HepG2 (cell line): ENCODE data around the gene RDH16. TPM values are rescaled to one million over a fixed set of nuclear protein-coding genes. Genes with fewer than 3 reads are reported as not detected.

Experiments
- ATAC-seq: fragments of 200-7000 bp; cut with Tn5 transposase; 3 replicates; pipeline ENCODE4 v1.9.1; 2020; ENCODE audit warnings: mild to moderate bottlenecking, moderate library complexity
- BruUV-seq: library from RNA; stranded (reverse); fragments of 400-500 nt; replicated peaks from 2 replicates; lab custom pipeline; 2021; lab: Mats Ljungman, UMichigan
- CTCF ChIA-PET: fragments of 300-600 bp; formaldehyde crosslinking; extraction: SDS; loops from one replicate; lab custom pipeline; 2021; ENCODE audit warnings: low total read pairs, inconsistent platforms, low intra/inter-chr PET ratio; lab: Yijun Ruan, JAX
- POLR2A ChIA-PET: fragments of 350-600 bp; sonication (Branson Sonifier 250); formaldehyde crosslinking; loops from one replicate; lab custom pipeline; 2020; ENCODE audit warnings: antibody characterized with exemption, inconsistent platforms; lab: Yijun Ruan, JAX
- DNase-seq: peaks from one replicate; pipeline ENCODE4 v3.0.0-alpha.2; 2015; ENCODE audit warnings: low spot score
- FAIRE-seq: peaks from 3 replicates; lab custom pipeline; 2011; peaks lifted over from hg19 to GRCh38; lab: Jason Lieb, UNC
- H2AFZ ChIP-seq: one replicate; pipeline ENCODE4 v1.6.1; 2011; ENCODE audit warnings: low read length, inconsistent platforms
- H3K27ac ChIP-seq: fragments of 300-600 bp; 3 replicates; pipeline ENCODE4 v1.8.0; 2011; ENCODE audit warnings: mixed run types, mild to moderate bottlenecking, mixed read lengths, low read length, inconsistent platforms; ENCODE audit not compliant: insufficient read depth; ENCODE audit errors: extremely low read length
- H3K27me3 ChIP-seq, 2 experiments: fragments of 200-600 bp in 1 of 2; 2 replicates in 1 of 2; 3 replicates in 1 of 2; pipeline versions ENCODE4 v1.6.0 to v1.8.0; 2011; ENCODE audit warnings: low read length in 2 of 2, mild to moderate bottlenecking in 2 of 2, moderate library complexity in 2 of 2, inconsistent platforms in 1 of 2; ENCODE audit not compliant: insufficient read depth in 2 of 2, control insufficient read depth in 1 of 2
- H3K36me3 ChIP-seq, 2 experiments: fragments of 200-600 bp in 1 of 2; replicated peaks in 1 of 2; 2 replicates in 1 of 2; 3 replicates in 1 of 2; pipeline versions ENCODE4 v1.5.1 to v1.8.0; 2011; ENCODE audit warnings: low read length in 2 of 2, inconsistent platforms in 1 of 2; ENCODE audit not compliant: insufficient read depth in 2 of 2, control insufficient read depth in 1 of 2
- H3K4me1 ChIP-seq: 2 replicates; pipeline ENCODE4 v1.5.1; 2012; ENCODE audit warnings: low read length, inconsistent platforms; ENCODE audit not compliant: insufficient read depth
- H3K4me2 ChIP-seq: 2 replicates; pipeline ENCODE4 v1.6.0; 2011; ENCODE audit warnings: low read depth, low read length, inconsistent platforms
- H3K4me3 ChIP-seq, 3 experiments: fragments of 200-600 bp in 1 of 3; sonication (generic), shearing (Covaris generic) in 1 of 3; replicated peaks in 1 of 3; 2 replicates each; pipeline ENCODE4 v1.5.1; 2011 to 2016; ENCODE audit warnings: low read length in 3 of 3, inconsistent platforms in 2 of 3, low read depth in 2 of 3, mild to moderate bottlenecking in 2 of 3, control low read depth in 1 of 3, mixed read lengths in 1 of 3; ENCODE audit not compliant: insufficient read depth in 1 of 3
- H3K79me2 ChIP-seq: one replicate; pipeline ENCODE4 v1.6.1; 2011; ENCODE audit warnings: low read length, inconsistent platforms; ENCODE audit not compliant: insufficient read depth
- H3K9ac ChIP-seq: 2 replicates; pipeline ENCODE4 v1.6.0; 2011; ENCODE audit warnings: mild to moderate bottlenecking, low read depth, low read length, inconsistent platforms; ENCODE audit not compliant: insufficient read depth
- H3K9me3 ChIP-seq: 2 replicates; pipeline ENCODE4 v1.5.1; 2012; ENCODE audit warnings: mild to moderate bottlenecking, low read length
- H4K20me1 ChIP-seq: 2 replicates; pipeline ENCODE4 v1.6.0; 2011; ENCODE audit warnings: inconsistent platforms, mild to moderate bottlenecking, low read length, moderate library complexity; ENCODE audit not compliant: insufficient read depth
- CC2D1A ChIP-seq: sonication (generic); formaldehyde crosslinking; IDR thresholded peaks from 2 replicates; pipeline ENCODE4 v1.8.1; 2023; ENCODE audit warnings: mild to moderate bottlenecking, missing genetic modification reagents
- CHD2 ChIP-seq: IDR thresholded peaks from 2 replicates; pipeline ENCODE4 v1.6.1; 2011; ENCODE audit warnings: low read depth, low read length, improper control_type of control experiment
- ETV6 ChIP-seq: sonication (generic); formaldehyde crosslinking; conservative IDR thresholded peaks from 2 replicates; pipeline ENCODE4 v1.4.0; 2020; ENCODE audit warnings: missing genetic modification reagents
- HES4 ChIP-seq: sonication (generic); formaldehyde crosslinking; IDR thresholded peaks from 2 replicates; pipeline ENCODE4 v1.9.0; 2021; ENCODE audit warnings: mild to moderate bottlenecking, missing genetic modification reagents, borderline replicate concordance
- KLF9 ChIP-seq: IDR thresholded peaks from 2 replicates; pipeline ENCODE4 v1.6.1; 2016; ENCODE audit warnings: low read depth
- MLLT10 ChIP-seq: sonication (generic); formaldehyde crosslinking; IDR thresholded peaks from 2 replicates; pipeline ENCODE4 v1.4.0; 2020; ENCODE audit warnings: missing genetic modification reagents
- TBX3 ChIP-seq: fragments of 450-650 bp; IDR thresholded peaks from 2 replicates; pipeline ENCODE4 v1.6.1; 2017; ENCODE audit warnings: antibody characterized with exemption, mild to moderate bottlenecking, inconsistent platforms, borderline replicate concordance
- ZFP41 ChIP-seq: sonication (generic); formaldehyde crosslinking; IDR thresholded peaks from 2 replicates; pipeline ENCODE4 v1.4.0; 2020; ENCODE audit warnings: mild to moderate bottlenecking, missing genetic modification reagents, borderline replicate concordance
- ZNF205 ChIP-seq: IDR thresholded peaks from 2 replicates; pipeline ENCODE4 v1.6.1; 2018; ENCODE audit warnings: missing biosample characterization, missing genetic modification reagents
- ZNF501 ChIP-seq: sonication (generic); formaldehyde crosslinking; IDR thresholded peaks from 2 replicates; pipeline ENCODE4 v1.5.1; 2020; ENCODE audit warnings: mild to moderate bottlenecking, moderate library complexity, missing genetic modification reagents
- ZNF543 ChIP-seq: sonication (generic); formaldehyde crosslinking; IDR thresholded peaks from 2 replicates; pipeline ENCODE4 v1.4.0; 2020; ENCODE audit warnings: mild to moderate bottlenecking, missing genetic modification reagents
- ZNF552 ChIP-seq: sonication (generic); formaldehyde crosslinking; IDR thresholded peaks from 2 replicates; pipeline ENCODE4 v1.9.0; 2022; ENCODE audit warnings: missing genetic modification reagents, mild to moderate bottlenecking, borderline replicate concordance
- whole genome bisulfite sequencing: methylation state at CpG from one replicate; pipeline ENCODE4 v1.1.6; 2017; ENCODE audit warnings: low lambda C conversion rate; 5-methylcytosine and 5-hydroxymethylcytosine counted together
- in situ Hi-C: cut with HindIII; loops from 2 replicates; pipeline ENCODE4 v1.10.0; 2017; ENCODE audit warnings: low pct_unique_long_range_greater_than_20kb; ENCODE audit not compliant: extremely low pct_ligation_motif_present
- intact Hi-C: fragments of 100-400 bp; cut with micrococcal nuclease; formaldehyde crosslinking; loops from one replicate; pipeline ENCODE4 v1.10.0; 2022; ENCODE audit not compliant: unreplicated experiment
- polyA plus RNA-seq, 8 experiments: library from polyadenylated mRNA; depleted of rRNA in 3 of 8; stranded (reverse) in 7 of 8; unstranded in 1 of 8; fragments of >200 nt; fragmentation: Illumina TruSeq in 4 of 8; extraction: Trizol in 4 of 8; gene quantifications; 2 replicates each; pipeline versions ENCODE4 v1.2.1 to v1.2.3, GENCODE V29; 2011 to 2016; ENCODE audit warnings: low read depth in 4 of 8, missing spikeins in 1 of 8, mixed read lengths in 1 of 8; ENCODE audit not compliant: insufficient read depth in 1 of 8
- total RNA-seq, 5 experiments: library from RNA; depleted of rRNA; stranded (reverse); fragments of >200 nt; fragmentation: Illumina TruSeq; extraction: Trizol; gene quantifications; 2 replicates each; pipeline ENCODE4 v1.2.3, GENCODE V29; 2016; ENCODE audit warnings: low read depth in 1 of 5
- TF ChIP-seq, protein P1 (sequence below): sonication (generic); formaldehyde crosslinking; IDR thresholded peaks from 2 replicates; pipeline ENCODE4 v1.4.0; 2020; ENCODE audit warnings: low read depth, missing genetic modification reagents

The RDH16 gene
- total and polyA plus RNA-seq, 2 of the 13 experiments (the other 11 are each of a cell fraction or from before 2014, with no cell fraction given): 0.05 to 0.13 TPM

DNA sequence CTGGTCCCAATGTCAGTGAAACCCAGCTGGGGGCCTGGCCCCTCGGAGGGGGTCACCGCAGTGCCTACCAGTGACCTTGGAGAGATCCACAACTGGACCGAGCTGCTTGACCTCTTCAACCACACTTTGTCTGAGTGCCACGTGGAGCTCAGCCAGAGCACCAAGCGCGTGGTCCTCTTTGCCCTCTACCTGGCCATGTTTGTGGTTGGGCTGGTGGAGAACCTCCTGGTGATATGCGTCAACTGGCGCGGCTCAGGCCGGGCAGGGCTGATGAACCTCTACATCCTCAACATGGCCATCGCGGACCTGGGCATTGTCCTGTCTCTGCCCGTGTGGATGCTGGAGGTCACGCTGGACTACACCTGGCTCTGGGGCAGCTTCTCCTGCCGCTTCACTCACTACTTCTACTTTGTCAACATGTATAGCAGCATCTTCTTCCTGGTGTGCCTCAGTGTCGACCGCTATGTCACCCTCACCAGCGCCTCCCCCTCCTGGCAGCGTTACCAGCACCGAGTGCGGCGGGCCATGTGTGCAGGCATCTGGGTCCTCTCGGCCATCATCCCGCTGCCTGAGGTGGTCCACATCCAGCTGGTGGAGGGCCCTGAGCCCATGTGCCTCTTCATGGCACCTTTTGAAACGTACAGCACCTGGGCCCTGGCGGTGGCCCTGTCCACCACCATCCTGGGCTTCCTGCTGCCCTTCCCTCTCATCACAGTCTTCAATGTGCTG lies 38.0 kb upstream of the RDH16 start (continued):
- TF ChIP-seq ETV6 (CRISPR knock-in tag): no peak

DNA sequence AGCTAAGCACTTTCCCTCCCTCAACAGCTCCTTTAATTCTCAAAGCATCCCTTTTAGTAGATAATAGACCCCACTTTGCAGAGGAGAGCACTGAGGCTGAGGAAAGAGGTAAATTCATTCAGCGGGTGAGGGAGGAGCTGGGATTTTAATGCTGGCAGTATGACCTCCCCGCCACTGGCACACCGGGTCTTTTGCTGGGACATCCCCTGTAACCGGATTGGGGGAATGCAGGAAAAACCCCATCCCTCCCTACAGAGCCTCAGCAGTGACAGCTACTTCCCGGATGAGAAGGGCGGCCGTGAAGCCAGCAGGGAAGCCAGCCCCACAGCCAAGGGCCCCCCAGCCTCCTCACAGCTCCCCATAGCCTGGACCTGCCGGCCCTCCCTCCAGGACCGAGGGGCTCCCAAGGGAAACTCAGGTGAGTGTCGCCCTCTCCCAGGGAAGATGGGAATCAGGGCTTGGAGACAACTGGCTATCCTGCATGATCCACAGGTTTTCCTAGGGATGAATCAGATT lies 36.9 kb upstream of the RDH16 start:
- Histone ChIP-seq H3K9ac (no peak overlapping the region), H3K27me3 (no peaks in the 10 kb centered on the region; a peak in 1 of 5 replicates), H3K9me3 (no peaks in the 10 kb centered on the region), H3K4me3 (no peak overlapping the region), H3K4me1 (peaks cover 15% of the 10 kb centered on the region; the same call in 1 of the 2 replicates)
- no peak for FAIRE-seq
- in situ Hi-C loops: no loop called here
- CTCF ChIA-PET: no interaction called here
- WGBS: 88% methylated on average over 5 of the region's 10 CpGs
- BruUV-seq: no TSS peak
- ATAC-seq: no peak
- no peak for TF ChIP-seq ZFP41 (CRISPR knock-in tag)
- TF ChIP-seq, all 625 proteins: peak for 0
- Histone ChIP-seq H4K20me1 (no peaks in the 10 kb centered on the region), H3K4me2 (no peak overlapping the region), H3K79me2 (no peaks in the 10 kb centered on the region), H3K36me3 (no peaks in the 10 kb centered on the region), H3K27ac (no peak overlapping the region), H2AFZ (no peak overlapping the region)
- POLR2A ChIA-PET: no interaction called here
- intact Hi-C loops: no loop called here
- DNase-seq: no peak

DNA sequence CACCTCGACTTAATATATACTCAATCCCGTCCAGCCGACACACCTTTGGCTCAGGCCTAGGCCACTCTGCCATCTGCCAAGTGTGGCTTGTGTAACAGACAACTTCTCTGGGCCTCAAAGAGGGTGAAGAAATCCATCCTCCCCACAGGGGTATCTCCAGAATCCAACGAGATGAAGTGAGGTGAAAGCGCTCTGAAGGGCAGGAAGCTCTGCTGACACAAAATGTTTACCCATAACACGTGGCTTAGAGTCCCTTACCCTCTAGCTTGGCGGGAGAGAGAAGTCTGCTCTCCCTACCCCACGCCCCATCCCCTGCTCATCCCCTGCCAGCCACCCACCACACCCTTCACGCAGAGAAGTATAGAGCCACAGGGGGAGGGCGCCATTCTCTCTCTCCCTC lies 35.9 kb upstream of the RDH16 start:
- H3K4me3 ChIP-seq: no peak overlapping the region
- intact Hi-C loops (no loop called here), in situ Hi-C loops (no loop called here)
- DNase-seq (no peak), FAIRE-seq (no peak), ATAC-seq (no peak)
- no peak overlapping the region for H3K27ac ChIP-seq
- CTCF ChIA-PET: no interaction called here
- H3K27me3 ChIP-seq: no peaks in the 10 kb centered on the region; a peak in 1 of 5 replicates
- H3K4me1 ChIP-seq: peaks cover 15% of the 10 kb centered on the region; the same call in 1 of the 2 replicates
- no peak overlapping the region for H3K4me2 ChIP-seq
- no peaks in the 10 kb centered on the region for H3K9me3 ChIP-seq
- no peak overlapping the region for H3K9ac ChIP-seq
- BruUV-seq: no TSS peak
- H4K20me1 ChIP-seq: no peaks in the 10 kb centered on the region
- no peaks in the 10 kb centered on the region for H3K36me3 ChIP-seq
- H2AFZ ChIP-seq: no peak overlapping the region
- POLR2A ChIA-PET: no interaction called here
- no peaks in the 10 kb centered on the region for H3K79me2 ChIP-seq
- 49% methylated on average over 6 of the region's 10 CpGs for WGBS
- TF ChIP-seq ZNF205 (CRISPR knock-in tag): no peak
- TF ChIP-seq, protein P1, sequence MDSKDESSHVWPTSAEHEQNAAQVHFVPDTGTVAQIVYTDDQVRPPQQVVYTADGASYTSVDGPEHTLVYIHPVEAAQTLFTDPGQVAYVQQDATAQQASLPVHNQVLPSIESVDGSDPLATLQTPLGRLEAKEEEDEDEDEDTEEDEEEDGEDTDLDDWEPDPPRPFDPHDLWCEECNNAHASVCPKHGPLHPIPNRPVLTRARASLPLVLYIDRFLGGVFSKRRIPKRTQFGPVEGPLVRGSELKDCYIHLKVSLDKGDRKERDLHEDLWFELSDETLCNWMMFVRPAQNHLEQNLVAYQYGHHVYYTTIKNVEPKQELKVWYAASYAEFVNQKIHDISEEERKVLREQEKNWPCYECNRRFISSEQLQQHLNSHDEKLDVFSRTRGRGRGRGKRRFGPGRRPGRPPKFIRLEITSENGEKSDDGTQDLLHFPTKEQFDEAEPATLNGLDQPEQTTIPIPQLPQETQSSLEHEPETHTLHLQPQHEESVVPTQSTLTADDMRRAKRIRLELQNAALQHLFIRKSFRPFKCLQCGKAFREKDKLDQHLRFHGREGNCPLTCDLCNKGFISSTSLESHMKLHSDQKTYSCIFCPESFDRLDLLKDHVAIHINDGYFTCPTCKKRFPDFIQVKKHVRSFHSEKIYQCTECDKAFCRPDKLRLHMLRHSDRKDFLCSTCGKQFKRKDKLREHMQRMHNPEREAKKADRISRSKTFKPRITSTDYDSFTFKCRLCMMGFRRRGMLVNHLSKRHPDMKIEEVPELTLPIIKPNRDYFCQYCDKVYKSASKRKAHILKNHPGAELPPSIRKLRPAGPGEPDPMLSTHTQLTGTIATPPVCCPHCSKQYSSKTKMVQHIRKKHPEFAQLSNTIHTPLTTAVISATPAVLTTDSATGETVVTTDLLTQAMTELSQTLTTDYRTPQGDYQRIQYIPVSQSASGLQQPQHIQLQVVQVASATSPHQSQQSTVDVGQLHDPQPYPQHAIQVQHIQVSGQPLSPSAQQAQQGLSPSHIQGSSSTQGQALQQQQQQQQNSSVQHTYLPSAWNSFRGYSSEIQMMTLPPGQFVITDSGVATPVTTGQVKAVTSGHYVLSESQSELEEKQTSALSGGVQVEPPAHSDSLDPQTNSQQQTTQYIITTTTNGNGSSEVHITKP (CRISPR knock-in tag): no peak
- TF ChIP-seq KLF9: no peak
- no peak for TF ChIP-seq ZNF501 (CRISPR knock-in tag)
- no peak for TF ChIP-seq CHD2
- no peak for TF ChIP-seq ZNF552 (CRISPR knock-in tag)
- TF ChIP-seq ZNF543 (CRISPR knock-in tag): no peak
- TF ChIP-seq CC2D1A: no peak
- no peak for TF ChIP-seq HES4
- TF ChIP-seq TBX3: no peak
- TF ChIP-seq MLLT10 (CRISPR knock-in tag): no peak
